UCSD-AML1 (cell line): ENCODE measurements around the gene P3H2.

Experiments used
- DNase-seq: peaks from one replicate; lab custom pipeline; 2025; ENCODE audit not compliant: unreplicated experiment; lab: John Stamatoyannopoulos, UW

Gene P3H2

DNA sequence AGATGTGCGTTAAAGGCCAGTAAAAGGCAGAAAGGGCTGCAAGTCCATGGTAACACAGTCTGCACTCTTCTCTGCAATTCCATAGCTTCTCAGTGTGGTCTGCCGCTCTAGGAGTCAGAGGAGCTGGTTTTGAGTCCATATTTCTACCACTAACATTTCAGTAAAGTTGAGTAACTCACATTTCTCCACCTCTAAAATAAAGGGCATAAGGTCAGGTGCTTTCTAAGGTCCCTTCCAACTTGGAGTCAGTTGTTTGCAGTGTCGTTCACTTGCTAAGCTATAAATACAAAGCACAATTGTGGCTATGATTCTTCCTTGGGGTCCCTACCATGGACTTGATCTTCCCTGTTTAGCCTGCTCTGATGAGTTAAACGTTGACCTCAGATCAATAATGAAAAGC lies 171.1 kb downstream of the P3H2 start:
- DNase-seq: no peak

DNA sequence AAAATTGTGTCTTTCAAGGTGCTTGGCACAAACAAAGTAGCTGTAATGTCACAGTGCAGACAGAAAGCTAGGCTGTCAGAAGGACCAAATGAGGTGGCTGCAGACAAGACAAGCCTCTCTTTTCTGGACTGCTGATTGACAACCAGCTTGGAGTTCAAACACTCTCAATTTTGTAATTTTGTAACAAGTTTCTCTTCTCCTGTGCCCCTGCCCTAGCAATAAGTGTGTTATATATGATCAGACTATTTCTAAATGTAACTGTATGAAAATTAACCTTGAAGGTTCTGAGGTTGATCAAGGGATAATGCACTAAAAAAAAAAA lies 172.0 kb downstream of the P3H2 start:
- no peak for DNase-seq

DNA sequence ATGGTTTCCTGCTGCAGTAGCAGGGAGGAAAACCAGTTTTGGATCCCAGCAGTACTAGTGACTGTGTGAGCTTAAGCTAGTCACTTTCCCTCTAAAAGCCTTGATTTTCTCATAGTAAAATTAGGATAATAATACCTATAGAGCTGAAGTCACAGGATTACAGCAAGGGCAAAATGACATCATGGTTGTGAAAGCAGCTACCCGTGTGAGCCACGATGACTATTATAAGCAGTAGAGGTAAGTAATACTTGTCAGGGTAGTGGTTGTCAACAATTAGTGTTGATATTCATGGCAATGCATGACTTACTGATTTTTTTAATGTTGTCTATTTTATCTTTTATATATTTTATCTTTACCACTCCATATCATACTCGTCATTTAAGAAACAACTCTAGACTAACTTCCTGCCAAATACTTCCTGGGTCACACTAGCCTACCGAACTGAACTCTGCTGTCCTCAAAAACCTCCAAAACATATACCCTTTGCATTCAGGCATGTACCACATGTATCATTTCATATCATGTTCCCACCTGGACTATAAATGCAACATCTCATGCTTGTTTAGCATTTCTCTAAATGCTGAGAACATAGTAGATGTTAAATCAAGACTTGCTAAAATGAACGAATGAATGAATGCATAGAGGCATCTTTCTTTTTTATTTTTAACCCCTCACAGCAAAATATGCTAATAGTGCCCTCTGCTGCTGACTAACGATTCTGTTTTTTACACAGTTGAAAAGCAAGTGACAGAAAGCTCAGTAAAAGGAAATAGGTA lies 172.6 kb downstream of the P3H2 start:
- DNase-seq: no peak

DNA sequence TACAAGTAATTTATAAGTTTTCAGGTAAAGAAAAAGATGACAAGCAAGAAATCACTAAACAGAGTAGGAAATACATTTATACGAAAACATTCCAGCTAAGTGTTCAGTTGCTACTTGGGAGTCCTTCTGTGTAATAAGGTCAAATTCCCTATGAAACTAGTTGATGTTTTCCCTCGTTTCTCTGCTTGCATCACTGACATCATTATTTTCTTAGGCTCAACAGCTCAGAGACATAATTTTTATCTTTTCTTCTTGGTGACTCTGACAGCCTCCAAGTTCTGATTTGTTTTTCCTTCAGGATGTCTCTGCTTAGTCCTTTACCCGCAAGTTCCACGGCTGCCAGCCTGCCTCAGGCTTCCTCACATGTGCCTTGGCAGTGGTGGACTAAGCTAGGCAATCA lies 173.6 kb downstream of the P3H2 start:
- no peak for DNase-seq

DNA sequence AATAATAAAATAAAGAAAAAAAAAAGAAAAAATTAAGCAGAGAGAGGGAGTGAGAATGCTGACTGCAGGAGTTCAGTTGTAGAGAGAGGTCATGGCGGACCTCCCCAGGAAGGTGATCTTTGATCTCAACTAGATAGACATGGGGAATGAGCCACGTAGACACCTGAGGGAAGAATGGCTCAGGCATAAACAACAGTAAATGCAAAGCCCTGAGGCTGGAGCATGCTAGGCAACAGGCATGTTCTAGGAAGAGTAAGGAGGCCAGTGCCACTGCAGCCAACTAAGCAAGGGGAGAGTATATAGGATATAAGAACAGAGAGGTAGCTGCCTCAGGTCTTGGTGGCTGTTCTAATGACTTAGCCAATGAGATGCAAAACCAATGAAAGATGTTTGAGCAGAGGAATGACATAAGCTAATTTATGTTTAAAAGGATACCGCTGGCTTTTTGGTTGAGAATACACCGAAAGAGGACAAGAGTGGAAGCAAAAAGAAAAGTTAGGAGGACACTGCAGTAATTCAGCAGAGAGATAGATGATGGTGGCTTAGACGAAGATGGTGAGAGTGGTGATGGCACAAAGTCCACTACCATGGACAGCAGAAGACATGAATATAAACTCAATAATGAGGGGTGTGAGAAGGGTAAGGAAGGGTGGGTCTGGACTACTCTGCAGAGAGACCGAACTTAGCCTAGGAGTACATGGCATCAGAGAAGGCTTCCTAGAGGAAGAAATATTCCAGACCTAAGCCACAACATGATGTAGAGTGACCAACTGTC lies 174.6 kb downstream of the P3H2 start:
- DNase-seq: no peak

DNA sequence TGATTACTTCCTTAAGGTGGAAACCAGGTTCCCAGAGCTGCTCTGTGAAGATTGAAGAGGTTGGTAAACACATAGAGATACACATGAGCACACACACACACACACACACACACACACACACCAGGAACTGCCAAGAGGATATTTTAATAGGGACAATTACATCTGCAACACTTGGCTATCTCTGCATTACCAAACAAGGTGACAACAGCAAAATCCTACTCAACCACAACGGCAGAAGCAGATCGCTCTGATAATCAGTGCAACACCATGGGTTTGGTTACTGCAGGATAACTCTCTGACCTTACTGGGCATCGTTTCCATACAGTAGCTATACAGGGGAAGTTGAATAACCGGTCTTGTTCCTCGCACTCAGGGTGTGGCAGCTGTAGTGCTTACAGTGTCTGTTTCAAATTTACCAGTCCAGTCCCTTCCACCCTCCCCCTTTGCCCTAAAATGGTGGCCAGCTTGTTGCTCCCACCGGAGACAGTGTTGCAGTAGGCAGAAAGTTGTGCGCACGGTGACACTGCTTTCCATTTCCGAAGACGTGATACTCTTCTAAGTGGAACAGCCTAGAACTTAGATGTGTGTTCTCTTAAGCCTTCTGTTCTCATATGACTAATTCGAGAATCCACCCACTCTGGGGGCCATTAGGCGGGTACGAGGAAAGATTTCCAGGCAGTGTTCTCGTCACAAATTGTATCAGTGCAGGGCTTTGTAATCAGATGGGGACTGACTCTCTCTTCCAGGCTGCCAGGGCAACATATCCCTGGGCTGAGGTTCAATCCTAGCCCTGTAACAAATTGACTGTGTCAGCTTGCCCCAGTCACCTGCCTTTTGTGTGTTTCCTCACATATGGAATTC lies 176.2 kb downstream of the P3H2 start:
- no peak for DNase-seq

DNA sequence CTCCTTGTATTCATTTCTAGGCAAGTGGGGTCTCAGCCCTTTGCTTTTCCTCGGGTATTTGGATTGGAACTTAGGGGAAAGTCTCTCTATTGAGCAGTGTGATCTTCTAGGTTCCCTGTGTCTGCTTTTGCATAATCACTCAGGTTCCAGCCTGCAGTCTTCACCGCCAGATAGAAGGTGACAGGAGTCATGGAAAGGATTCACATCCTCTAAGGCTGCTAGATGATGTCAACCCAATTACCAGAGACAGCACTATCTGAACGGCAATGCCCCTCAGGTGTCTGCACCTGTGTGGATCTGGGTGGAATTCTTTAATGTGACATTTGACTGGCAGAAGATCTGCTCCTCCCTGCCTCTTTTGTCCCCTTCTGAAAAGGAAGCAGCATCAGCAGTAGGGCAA lies 177.7 kb downstream of the P3H2 start:
- DNase-seq: no peak

DNA sequence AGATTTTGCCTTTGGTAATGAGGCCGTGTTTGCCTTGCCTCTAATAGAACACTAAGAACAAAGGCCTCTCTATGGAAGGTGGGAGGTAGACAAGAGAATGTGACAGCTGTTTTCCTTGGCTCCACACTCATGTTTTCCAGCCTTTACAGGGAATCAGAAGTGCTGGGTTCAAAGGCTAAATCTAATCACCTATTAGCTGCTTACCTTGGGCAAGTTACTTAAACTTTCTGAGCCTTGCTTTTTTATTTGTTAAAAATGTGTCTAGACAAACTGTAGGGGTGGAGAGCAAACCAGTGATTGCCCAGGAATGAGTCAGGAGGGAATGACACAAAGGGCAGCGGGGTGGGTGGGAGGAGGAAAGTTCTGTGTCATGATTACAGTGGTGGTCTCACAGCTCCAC lies 179.0 kb downstream of the P3H2 start:
- DNase-seq: no peak

DNA sequence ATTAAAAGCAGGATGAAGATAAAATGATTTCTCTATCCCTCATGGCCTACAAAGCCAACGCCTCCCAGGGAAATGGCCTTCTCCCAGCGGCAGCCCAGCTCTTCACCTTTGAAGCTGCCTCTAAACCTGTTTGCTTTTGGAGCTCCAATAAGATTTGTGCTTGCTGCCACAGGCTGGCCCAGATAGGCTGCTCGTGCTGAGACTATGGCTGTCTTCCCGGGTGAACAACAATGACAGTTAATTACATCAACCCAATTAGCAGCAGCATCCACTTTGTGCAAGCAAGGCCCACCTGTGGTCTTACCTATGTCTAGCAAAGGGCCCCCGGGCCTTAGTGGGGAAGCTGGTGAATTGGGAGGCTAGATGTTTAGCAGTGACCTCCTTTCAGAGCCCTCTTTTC lies 179.6 kb downstream of the P3H2 start:
- DNase-seq: no peak

DNA sequence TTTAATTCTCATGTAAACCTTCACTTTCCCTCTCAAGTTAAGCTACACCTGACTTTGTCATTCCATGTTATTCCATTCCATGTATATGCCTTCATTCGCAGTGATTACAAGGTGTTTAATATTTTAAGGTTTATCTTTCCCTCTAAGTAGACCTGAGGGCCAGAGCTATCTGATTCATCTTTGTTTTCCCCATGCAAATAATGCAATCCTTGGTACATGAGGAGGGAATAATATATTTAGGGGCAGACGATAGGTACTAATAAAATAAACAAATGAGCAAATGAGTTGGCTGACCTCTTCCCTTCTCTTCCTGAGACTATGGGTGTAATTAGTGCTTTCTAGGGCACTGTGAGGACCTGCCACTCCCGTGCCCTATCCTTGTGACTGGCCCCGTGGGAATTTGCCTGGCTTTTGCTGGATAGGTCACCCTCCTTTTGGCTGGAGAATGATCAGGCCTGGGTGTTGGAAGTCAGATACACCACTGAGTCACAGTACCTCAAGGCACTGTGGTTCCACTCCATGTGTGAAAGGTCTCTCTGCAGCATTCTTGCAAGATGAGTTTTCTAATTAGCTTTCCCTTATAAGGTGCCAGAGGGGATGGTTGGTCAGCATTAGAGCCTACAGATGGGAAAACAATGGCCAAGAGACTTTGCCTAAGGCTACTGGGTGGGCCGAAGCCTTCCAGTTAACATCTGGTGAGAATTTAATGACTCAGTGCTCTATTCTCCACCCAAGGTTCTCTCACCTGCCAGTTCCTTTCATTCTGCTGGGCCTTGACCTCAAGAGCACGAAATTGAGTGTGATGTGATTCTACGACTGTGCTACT lies 183.2 kb downstream of the P3H2 start:
- DNase-seq: no peak

DNA sequence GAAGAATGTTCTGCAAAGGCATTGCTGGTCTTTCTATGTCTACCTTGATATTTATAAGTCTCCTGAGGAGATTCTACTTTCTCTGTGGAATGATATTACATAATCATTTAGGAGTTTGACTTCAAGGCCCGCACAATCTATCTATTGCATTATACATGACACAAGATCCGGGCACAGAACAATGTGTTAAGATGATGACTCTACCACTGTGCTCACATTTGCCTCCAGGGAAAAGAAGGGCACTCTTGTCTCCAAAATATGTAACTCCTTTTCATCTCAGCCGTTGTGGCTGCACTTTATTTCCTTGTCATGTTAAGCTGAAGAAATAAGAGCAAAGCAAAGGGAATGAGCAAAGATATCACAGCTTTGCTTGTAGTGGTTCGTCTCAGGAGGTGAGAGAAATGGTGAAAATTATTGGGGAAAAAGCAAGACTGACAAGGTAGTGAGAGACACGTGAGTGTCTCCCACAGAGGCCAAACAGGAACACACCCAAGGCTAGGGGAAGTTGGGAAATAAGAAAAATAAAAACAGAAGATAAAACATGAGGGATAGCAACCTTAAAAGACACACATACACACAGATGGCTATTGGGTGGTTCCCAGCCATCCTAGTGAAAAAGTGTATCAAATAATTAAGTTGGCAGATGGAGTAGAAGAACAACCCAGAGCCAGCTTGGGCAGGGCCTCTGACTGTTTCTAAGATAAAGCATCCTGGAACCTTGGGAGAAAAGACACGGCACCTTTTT lies 184.3 kb downstream of the P3H2 start:
- no peak for DNase-seq

DNA sequence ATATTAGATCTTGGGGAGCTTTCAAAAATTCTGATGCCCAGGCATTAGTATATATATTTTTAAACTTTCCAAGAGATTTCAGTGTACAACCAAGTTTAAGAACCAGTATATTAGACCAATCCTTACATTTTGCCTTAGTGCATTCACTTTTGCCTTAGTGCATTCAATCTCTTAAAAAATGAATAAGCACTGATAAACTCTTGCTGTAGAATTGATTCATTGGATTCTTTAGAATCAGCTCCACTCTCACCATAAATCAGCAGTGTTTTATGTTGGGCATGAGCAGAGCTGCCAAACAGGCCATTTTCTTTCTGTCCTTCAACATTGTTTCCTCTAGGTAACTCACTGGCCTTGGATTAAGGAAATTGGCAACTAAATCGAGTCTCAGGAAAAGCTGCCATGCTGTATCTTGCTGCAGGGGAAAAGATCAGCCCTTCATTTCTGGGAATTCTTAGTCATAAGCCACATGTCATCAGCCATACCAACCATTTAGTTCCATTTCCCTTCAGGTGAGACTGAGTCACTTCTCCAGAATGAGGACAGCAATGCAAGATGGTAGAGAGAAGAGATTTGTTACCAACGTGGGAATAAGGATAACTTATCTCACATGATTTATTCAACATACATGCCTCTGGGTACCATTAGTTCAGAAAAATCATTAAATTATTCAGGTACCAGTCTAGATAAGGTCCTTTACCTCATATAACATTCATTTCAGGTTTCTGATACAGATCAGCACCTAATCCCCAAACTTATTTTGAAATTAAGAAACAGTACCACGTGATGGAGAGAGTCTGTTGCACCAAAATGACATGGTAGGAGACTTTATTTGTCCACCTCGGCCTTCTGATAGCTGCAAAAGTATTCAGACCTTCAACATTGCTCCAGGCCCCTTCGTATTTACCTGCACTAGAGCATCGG lies 192.5 kb downstream of the P3H2 start:
- DNase-seq: no peak

DNA sequence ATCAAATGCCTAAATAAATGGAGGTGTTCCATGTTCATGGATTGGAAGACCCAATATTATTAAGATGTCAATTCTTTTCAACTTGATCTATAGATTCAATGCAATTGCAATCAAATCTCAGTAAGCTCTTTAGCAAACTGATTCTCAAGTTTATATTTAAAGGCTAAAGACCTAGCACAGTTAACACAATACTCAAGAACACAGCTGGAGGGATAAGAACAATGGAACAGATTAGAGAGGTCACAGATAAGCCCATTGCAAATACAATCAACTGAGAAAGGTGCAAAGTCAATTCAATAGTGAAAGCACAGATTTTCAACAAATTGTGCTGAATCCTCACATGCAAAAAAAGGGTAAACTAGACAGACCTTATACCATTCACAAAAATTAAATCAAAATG lies 198.9 kb downstream of the P3H2 start:
- DNase-seq: no peak

DNA sequence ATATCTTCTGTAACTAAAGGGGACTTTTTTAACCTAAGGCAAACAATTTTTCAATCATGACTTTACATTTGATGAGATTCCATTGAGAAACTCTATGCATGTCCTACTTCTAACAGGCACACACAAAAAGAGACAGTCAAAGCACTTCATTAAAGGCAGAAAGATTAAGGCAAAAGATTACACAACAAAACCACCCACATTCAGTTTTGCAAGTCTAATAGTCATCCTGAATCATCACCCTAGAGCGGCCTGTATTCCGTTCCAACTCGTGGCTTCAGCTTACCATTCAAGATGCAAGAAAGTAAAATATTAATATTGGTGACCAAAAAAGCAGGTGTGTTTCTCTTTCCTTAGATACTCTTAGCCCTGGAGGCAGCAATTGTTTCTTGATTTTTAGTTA lies 205.9 kb downstream of the P3H2 start:
- DNase-seq: no peak

DNA sequence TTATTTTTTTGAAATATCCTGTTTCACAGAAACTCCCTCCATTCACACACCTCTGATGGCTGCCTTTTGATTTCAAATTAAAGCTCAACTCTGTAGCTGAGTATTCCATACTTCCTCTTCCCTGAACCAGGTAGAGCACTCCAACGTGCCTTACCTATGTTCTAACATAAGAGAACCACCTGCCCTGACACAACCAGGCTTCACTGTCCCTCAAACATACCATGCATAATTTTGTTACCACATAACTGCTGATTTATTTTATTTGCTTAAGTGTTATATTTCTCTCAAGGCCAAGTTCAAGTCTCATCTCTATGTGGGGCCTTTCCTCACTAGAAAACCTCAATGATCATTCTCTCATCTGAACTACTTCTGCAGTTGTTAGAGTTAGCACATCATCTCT lies 209.7 kb downstream of the P3H2 start:
- DNase-seq: no peak

DNA sequence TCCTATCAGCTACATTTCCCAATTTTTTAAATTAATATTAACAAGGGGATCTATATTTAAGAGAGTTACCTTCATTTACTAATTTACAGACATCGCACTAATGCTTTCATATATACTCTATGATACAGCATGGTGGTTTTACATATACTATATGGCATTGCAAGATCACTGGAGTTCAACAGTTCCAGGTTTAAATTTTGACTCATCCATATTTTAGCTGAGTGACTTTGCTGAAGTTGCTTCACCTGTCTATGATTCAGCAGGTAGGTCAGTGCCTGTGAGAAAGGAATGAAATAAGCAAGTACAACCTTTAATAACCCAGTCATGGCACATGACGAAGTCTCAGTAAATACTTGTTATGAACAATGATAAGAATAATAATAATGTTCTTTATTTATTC lies 211.1 kb downstream of the P3H2 start:
- no peak for DNase-seq

DNA sequence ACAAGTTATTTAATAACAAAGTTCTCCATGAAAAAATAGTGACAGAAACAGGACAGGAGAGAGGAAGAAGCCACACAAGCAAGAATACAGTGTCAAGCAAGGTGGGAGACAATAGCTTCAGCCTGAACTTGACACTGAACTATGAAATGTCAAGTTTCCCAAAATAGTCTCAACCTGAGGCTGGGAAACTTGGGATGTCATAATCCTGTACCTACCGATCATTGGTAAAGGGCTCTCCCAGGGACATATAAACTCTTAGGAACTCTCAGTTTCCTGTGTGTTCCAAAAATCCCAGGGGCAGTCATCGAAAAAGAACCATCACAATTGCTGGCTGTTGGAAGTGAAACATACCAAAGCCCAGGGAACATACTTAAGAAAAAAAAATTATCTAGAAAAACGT lies 211.6 kb downstream of the P3H2 start:
- no peak for DNase-seq

DNA sequence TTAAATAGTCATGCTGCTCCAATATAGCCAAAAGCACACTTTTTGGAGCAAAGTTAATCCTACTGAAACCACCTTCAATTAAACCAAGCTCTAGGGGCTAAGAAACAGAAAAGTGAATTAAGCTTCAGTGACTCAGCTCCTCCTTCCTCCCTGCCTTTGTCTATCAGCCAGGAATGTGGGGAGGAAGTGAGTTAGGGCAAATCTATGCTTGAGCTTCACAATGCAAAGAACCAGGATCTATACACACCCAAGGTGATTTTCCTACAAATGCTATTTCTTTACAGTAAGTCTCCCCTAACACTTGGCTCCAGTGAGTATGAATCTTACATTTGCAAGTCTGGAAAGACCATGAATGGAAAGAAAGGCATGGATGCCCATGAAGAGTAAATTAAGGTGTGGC lies 212.1 kb downstream of the P3H2 start:
- DNase-seq: no peak

DNA sequence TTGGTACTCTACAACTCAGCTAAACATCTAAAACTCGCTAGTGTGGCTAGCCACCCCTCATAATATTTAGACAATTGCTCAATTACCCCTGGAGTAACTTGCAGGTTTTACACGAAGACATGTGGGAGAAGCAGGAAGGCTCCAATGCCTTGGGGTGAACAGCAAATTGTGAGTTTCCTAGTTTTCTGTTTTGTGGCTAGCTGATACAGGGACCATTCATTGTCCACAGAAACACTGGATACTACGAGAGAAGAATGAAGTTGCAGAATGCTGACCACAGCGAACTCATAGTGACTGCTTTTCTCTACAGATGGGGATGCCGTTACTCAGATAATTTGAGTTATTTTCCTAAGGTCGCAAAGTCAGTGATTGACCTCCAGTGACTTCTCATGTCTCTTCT lies 212.9 kb downstream of the P3H2 start:
- DNase-seq: no peak
